ENCODE results near the gene TSPAN14.

- TF ChIP-seq CTCF (conservative IDR thresholded peaks at IDR 0.05; ENCODE audit: low read length) (no peak), EZH2phosphoT487 (IDR thresholded peaks at IDR 0.05; ENCODE audit: borderline replicate concordance, low read depth, low read length) (no peak)
Measured at GRCh38 chr10:80462299-80462980, 8.3 kb downstream of the TSPAN14 start.
